GM19438 (cell line): ENCODE measurements around the gene TGM6.

Experiments
- ATAC-seq: cut with Tn5 transposase; IDR thresholded peaks from one replicate; pipeline ENCODE4 v1.9.1; 2021; ENCODE audit warnings: low read depth; ENCODE audit not compliant: unreplicated experiment

The TGM6 gene

GRCh38 chr20:2363187-2363586, 17.5 kb upstream of the TGM6 start:
- no peak for ATAC-seq

GRCh38 chr20:2363587-2363986, 17.1 kb upstream of the TGM6 start:
- ATAC-seq, result no peak

- ATAC-seq, result no peak
Measured at GRCh38 chr20:2364044-2364443, 16.7 kb upstream of the TGM6 start.

GRCh38 chr20:2365091-2365490, 15.6 kb upstream of the TGM6 start:
- no peak for ATAC-seq

- ATAC-seq, result no peak
Measured at GRCh38 chr20:2365666-2366065, 15.0 kb upstream of the TGM6 start.

GRCh38 chr20:2368621-2369020, 12.1 kb upstream of the TGM6 start:
- no peak for ATAC-seq

- no peak for ATAC-seq
Measured at GRCh38 chr20:2373098-2373497, 7.6 kb upstream of the TGM6 start.

GRCh38 chr20:2374346-2375125, 6.2 kb upstream of the TGM6 start:
- no peak for ATAC-seq

- ATAC-seq, result no peak
Measured at GRCh38 chr20:2378893-2379292, 1.8 kb upstream of the TGM6 start.

GRCh38 chr20:2379511-2380229, 1.0 kb upstream of the TGM6 start:
- ATAC-seq, result no peak

- ATAC-seq, result no peak
Measured at GRCh38 chr20:2381303-2381702, 602 bp downstream of the TGM6 start.

- ATAC-seq, result no peak
Measured at GRCh38 chr20:2382833-2383232, 2.1 kb downstream of the TGM6 start.

- no peak for ATAC-seq
Measured at GRCh38 chr20:2385026-2385425, 4.3 kb downstream of the TGM6 start.

GRCh38 chr20:2385496-2385895, 4.8 kb downstream of the TGM6 start:
- no peak for ATAC-seq

GRCh38 chr20:2386516-2387179, 5.9 kb downstream of the TGM6 start:
- ATAC-seq, result no peak

- ATAC-seq, result no peak
Measured at GRCh38 chr20:2387180-2387577, 6.5 kb downstream of the TGM6 start.

GRCh38 chr20:2387580-2387979, 6.9 kb downstream of the TGM6 start:
- ATAC-seq, result no peak

- ATAC-seq, result no peak
Measured at GRCh38 chr20:2390951-2391675, 10.4 kb downstream of the TGM6 start.

GRCh38 chr20:2394411-2395055, 13.8 kb downstream of the TGM6 start:
- no peak for ATAC-seq

- ATAC-seq, result no peak
Measured at GRCh38 chr20:2395136-2395535, 14.4 kb downstream of the TGM6 start.
